Endothelial cell of umbilical vein (primary cell): ENCODE data around the gene DDX43. TPM values are rescaled to one million over a fixed set of nuclear protein-coding genes. Genes with fewer than 3 reads are reported as not detected.
A peak's percentile ranks its signal among the peaks of the same experiment; 100 is the strongest.

Experiments used
- BruUV-seq: library from RNA; stranded (reverse); fragments of 400-500 nt; replicated peaks from 2 replicates; lab custom pipeline; 2021; lab: Mats Ljungman, UMichigan
- CTCF ChIA-PET: fragments of 300-600, 350-600 bp; sonication (Branson Sonifier 250); formaldehyde crosslinking; loops from one replicate; lab custom pipeline; 2021; ENCODE audit warnings: antibody characterized with exemption, inconsistent platforms; lab: Charles Lee
- POLR2A ChIA-PET: fragments of 300-600, 350-600 bp; sonication (Branson Sonifier 250); formaldehyde crosslinking; loops from one replicate; lab custom pipeline; 2021; ENCODE audit warnings: antibody characterized with exemption, inconsistent platforms; lab: Charles Lee
- DNase-seq: peaks from one replicate; pipeline ENCODE4 v3.0.0-alpha.2; 2011; ENCODE audit warnings: low read depth, low spot score
- FAIRE-seq: peaks from 2 replicates; lab custom pipeline; 2011; peaks lifted over from hg19 to GRCh38; lab: Jason Lieb, UNC
- H2AFZ ChIP-seq: 2 replicates; pipeline ENCODE4 v1.6.0; 2012; ENCODE audit warnings: low read depth, low read length, control low read depth, inconsistent platforms
- H3K27ac ChIP-seq: 2 replicates; pipeline ENCODE4 v1.5.1; 2011; ENCODE audit warnings: low read depth, mild to moderate bottlenecking, control low read depth, low read length, moderate library complexity; ENCODE audit not compliant: insufficient read depth
- H3K27me3 ChIP-seq, 2 experiments: 2 replicates each; pipeline versions ENCODE4 v1.6.0 to v1.6.1; 2011; ENCODE audit warnings: low read length in 2 of 2, mixed read lengths in 1 of 2; ENCODE audit not compliant: control insufficient read depth in 2 of 2, insufficient read depth in 2 of 2
- H3K36me3 ChIP-seq, 2 experiments: 2 replicates in 1 of 2; 3 replicates in 1 of 2; pipeline ENCODE4 v1.5.1; 2011; ENCODE audit warnings: low read length in 2 of 2, mild to moderate bottlenecking in 1 of 2, moderate library complexity in 1 of 2; ENCODE audit not compliant: control insufficient read depth in 2 of 2, insufficient read depth in 2 of 2; ENCODE audit errors: extremely low read depth in 1 of 2
- H3K4me1 ChIP-seq: 3 replicates; pipeline ENCODE4 v1.5.1; 2011; ENCODE audit warnings: mild to moderate bottlenecking, low read length; ENCODE audit not compliant: control insufficient read depth, insufficient read depth; ENCODE audit errors: extremely low read depth
- H3K4me2 ChIP-seq: 2 replicates; pipeline ENCODE4 v1.6.1; 2011; ENCODE audit warnings: low read length, control low read depth, mixed read lengths; ENCODE audit not compliant: insufficient read depth
- H3K4me3 ChIP-seq, 3 experiments: fragments of 200-600 bp in 1 of 3; sonication (generic), shearing (Covaris generic) in 1 of 3; replicated peaks in 1 of 3; 2 replicates each; pipeline ENCODE4 v1.5.1; 2011 to 2016; ENCODE audit warnings: control low read depth in 3 of 3, low read length in 3 of 3, mild to moderate bottlenecking in 2 of 3, inconsistent platforms in 1 of 3, low read depth in 1 of 3, moderate library complexity in 1 of 3; ENCODE audit not compliant: insufficient read depth in 1 of 3
- H3K79me2 ChIP-seq: 2 replicates; pipeline ENCODE4 v1.6.0; 2012; ENCODE audit warnings: low read length, inconsistent platforms; ENCODE audit not compliant: control insufficient read depth, insufficient read depth
- H3K9ac ChIP-seq: replicated peaks from 2 replicates; pipeline ENCODE3; 2011; ENCODE audit warnings: low read length, control low read depth; ENCODE audit not compliant: insufficient read depth; ENCODE audit errors: extremely low read depth
- H3K9me1 ChIP-seq: replicated peaks from 3 replicates; pipeline ENCODE4 v1.6.0; 2011; ENCODE audit warnings: mild to moderate bottlenecking, low read length; ENCODE audit not compliant: control insufficient read depth, insufficient read depth; ENCODE audit errors: extremely low read depth
- H3K9me3 ChIP-seq: replicated peaks from 2 replicates; pipeline ENCODE4 v1.5.1; 2012; ENCODE audit warnings: low read length, inconsistent platforms; ENCODE audit not compliant: control insufficient read depth, insufficient read depth
- H4K20me1 ChIP-seq: replicated peaks from 2 replicates; pipeline ENCODE3; 2011; ENCODE audit warnings: mild to moderate bottlenecking, low read length; ENCODE audit not compliant: control insufficient read depth, insufficient read depth; ENCODE audit errors: extremely low read depth
- CTCF ChIP-seq, 2 donors: IDR thresholded peaks; 1 replicate in 1 of 2; 2 replicates in 1 of 2; pipeline ENCODE4 v1.5.1; 2011; ENCODE audit warnings: low read length in 2 of 2, mild to moderate bottlenecking in 2 of 2, moderate library complexity in 2 of 2, control low read depth in 1 of 2, inconsistent platforms in 1 of 2, low read depth in 1 of 2; ENCODE audit not compliant: insufficient read depth in 1 of 2; ENCODE audit errors: extremely low read depth in 1 of 2
- JUN ChIP-seq: IDR thresholded peaks from 2 replicates; pipeline ENCODE4 v1.6.1; 2011; ENCODE audit warnings: borderline replicate concordance, low read depth; ENCODE audit not compliant: insufficient read length, insufficient read depth
- POLR2A ChIP-seq: IDR thresholded peaks from 2 replicates; pipeline ENCODE4 v1.6.1; 2012; ENCODE audit warnings: low read depth, mild to moderate bottlenecking, control low read depth, low read length
- POLR2AphosphoS5 ChIP-seq: IDR thresholded peaks from 2 replicates; pipeline ENCODE4 v1.6.1; 2012; ENCODE audit warnings: low read depth, mild to moderate bottlenecking, control low read depth, low read length, moderate library complexity; ENCODE audit not compliant: insufficient read depth
- dilution Hi-C: fragments of 300-500 bp; cut with MboI; formaldehyde crosslinking; loops from one replicate; pipeline ENCODE4 v1.15.0; 2019; ENCODE audit warnings: low sequenced_read_pairs; ENCODE audit not compliant: extremely low pct_ligation_motif_present
- intact Hi-C: fragments of 100-400 bp; cut with micrococcal nuclease; formaldehyde crosslinking; loops from one replicate; pipeline ENCODE4 v1.10.0; 2022
- polyA plus RNA-seq, 4 experiments: library from polyadenylated mRNA; depleted of rRNA in 3 of 4; stranded (reverse) in 3 of 4; unstranded in 1 of 4; fragments of >200 nt; gene quantifications; 2 replicates each; pipeline versions ENCODE4 v1.2.1 to v1.2.3, GENCODE V29; 2011 to 2012; ENCODE audit warnings: missing spikeins in 1 of 4
- total RNA-seq: library from RNA; stranded (reverse); gene quantifications from 2 replicates; pipeline ENCODE4 v1.2.3, GENCODE V29; 2021
- TF ChIP-seq, protein P1 (sequence below): IDR thresholded peaks from 2 replicates; pipeline ENCODE4 v1.6.1; 2011; ENCODE audit not compliant: insufficient read depth, insufficient read length

Gene DDX43
- total and polyA plus RNA-seq, 2 donors (not counting 3 experiments of a cell fraction or from before 2014, with no cell fraction given), result 0.95 to 1.2 TPM

GRCh38 chr6:73443555-73443954 is 48.9 kb downstream of the DDX43 start:
- no peak overlapping the region for H3K9ac ChIP-seq
- no peak overlapping the region for H3K27ac ChIP-seq
- dilution Hi-C loops (no loop called here), intact Hi-C loops (no loop called here)
- H3K79me2 ChIP-seq, result peaks cover 5% of the 10 kb centered on the region
- H3K9me1 ChIP-seq, result no peaks in the 10 kb centered on the region
- H2AFZ ChIP-seq, result no peak overlapping the region
- H3K9me3 ChIP-seq, result no peaks in the 10 kb centered on the region
- DNase-seq (no peak), FAIRE-seq (no peak)
- TF ChIP-seq POLR2A (no peak), JUN (no peak), CTCF (IDR thresholded peaks at IDR 0.05; ENCODE audit: extremely low read depth in 1 of 2, insufficient read depth in 1 of 2, low read depth in 1 of 2, low read length in 2 of 2) (no peak)
- no peaks in the 10 kb centered on the region for H4K20me1 ChIP-seq
- ChIA-PET CTCF (no interaction called here), POLR2A (no interaction called here)
- no peak overlapping the region for H3K4me3 ChIP-seq
- H3K36me3 ChIP-seq, result peaks cover 0 to 8% of the 10 kb centered on the region in 2 experiments
- H3K4me2 ChIP-seq, result no peak overlapping the region
- H3K4me1 ChIP-seq, result no peaks in the 10 kb centered on the region
- H3K27me3 ChIP-seq, result no peaks in the 10 kb centered on the region
- no TSS peak for BruUV-seq

DNA sequence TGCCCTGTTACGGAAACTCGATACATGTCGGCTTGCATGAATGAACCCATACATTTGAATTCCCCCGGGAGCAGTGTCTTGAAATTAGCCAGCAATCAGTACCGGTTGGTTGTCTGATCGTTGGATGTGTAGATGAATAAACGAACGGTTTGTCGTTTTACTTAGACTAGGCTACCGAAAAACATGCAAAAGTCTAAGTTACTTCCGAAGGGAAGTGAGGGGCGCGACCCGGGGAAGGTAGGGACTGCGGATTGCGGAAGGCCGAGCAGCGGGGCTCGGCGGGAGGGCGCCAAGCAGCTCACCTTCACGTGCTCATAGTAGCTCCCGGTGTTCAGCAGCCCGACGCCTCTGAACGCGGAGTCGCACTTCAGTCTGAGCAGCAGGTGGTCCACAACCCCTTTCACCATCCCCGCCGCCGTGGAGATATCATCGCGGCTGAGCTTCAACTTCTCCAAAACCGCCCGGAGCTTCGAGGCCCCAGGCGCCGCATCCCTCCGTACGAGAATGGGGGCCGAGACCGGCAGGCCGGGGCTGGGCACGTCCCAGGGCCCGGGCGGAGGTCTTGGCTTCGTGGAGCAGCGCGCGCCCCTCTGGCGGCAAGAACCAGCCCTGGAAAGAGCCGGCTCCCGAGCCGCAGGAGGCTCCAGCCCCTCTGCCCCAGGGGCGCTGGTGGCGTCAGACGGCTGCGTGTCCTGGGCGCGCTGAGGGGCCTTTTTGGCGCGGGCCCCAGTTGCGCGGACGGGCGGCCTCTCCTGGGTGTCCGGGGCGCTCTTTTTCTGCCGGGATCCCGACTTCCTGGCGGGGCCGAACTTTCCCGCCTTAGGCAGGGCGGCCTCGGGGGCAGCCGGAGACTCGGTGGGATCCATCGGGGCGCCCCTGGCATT is 56.8 kb downstream of the DDX43 start:
- ChIA-PET CTCF (interaction anchor here (0.8 to 1.7 kb wide), 3 partner anchors 10 to 62 kb away, joined by 3 to 11 read pairs (median 4); partner anchors contain the start of gene MTO1), POLR2A (interaction anchor here (1.2 to 1.6 kb wide), 3 partner anchors 10 to 149 kb away, joined by 3 to 7 read pairs (median 3); partner anchors contain the start of gene MTO1)
- BruUV-seq, result TSS peak; percentile 23
- Histone ChIP-seq H3K27ac (peak overlapping the region; percentile 70), H2AFZ (peak overlapping the region; percentile 91), H3K79me2 (peaks cover 24% of the 10 kb centered on the region), H3K9me1 (no peaks in the 10 kb centered on the region), H3K9me3 (no peaks in the 10 kb centered on the region), H3K36me3 (no peaks in the 10 kb centered on the region), H3K4me2 (peak overlapping the region; percentile 91), H3K4me1 (peaks cover 5% of the 10 kb centered on the region), H3K9ac (peak overlapping the region; percentile 68), H3K4me3 (peak overlapping the region; percentile 47 to 87 (median 73)), H4K20me1 (no peaks in the 10 kb centered on the region), H3K27me3 (no peaks in the 10 kb centered on the region)
- no peak for FAIRE-seq
- DNase-seq, result peak; percentile 57
- no peak for TF ChIP-seq POLR2AphosphoS5
- TF ChIP-seq, protein P1, sequence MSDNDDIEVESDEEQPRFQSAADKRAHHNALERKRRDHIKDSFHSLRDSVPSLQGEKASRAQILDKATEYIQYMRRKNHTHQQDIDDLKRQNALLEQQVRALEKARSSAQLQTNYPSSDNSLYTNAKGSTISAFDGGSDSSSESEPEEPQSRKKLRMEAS, result peak; percentile 17
- dilution Hi-C loops (no loop called here), intact Hi-C loops (loop anchor here (1.0 kb wide), 1 partner anchor 10 kb away; the partner anchor contains the start of gene MTO1)
